SH-SY5Y (cell line): ENCODE data around the gene MRPL4.

Experiments used
- GATA2 ChIP-seq: IDR thresholded peaks from 2 replicates; pipeline ENCODE4 v1.6.1; 2011; ENCODE audit warnings: mild to moderate bottlenecking, low read depth, low read length
- GATA3 ChIP-seq: IDR thresholded peaks from 2 replicates; pipeline ENCODE4 v1.6.1; 2011; ENCODE audit warnings: low read depth, mild to moderate bottlenecking, low read length, moderate library complexity

The MRPL4 gene

DNA sequence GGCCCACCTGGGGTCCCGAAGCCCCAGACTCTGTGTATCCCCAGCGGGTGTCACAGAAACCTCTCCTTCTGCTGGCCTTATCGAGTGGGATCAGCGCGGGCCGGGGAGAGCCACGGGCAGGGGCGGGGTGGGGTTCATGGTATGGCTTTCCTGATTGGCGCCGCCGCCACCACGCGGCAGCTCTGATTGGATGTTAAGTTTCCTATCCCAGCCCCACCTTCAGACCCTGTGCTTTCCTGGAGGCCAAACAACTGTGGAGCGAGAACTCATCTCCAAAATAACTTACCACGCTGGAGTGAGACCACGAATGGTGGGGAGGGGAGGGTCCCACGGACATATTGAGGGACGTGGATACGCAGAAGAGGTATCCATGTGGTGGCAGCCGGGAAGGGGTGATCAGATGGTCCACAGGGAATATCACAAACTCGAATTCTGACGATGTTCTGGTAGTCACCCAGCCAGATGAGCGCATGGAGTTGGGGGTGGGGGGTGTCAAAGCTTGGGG lies 36.7 kb downstream of the MRPL4 start:
- no peak for TF ChIP-seq GATA3
- TF ChIP-seq GATA2: peak; percentile 63

DNA sequence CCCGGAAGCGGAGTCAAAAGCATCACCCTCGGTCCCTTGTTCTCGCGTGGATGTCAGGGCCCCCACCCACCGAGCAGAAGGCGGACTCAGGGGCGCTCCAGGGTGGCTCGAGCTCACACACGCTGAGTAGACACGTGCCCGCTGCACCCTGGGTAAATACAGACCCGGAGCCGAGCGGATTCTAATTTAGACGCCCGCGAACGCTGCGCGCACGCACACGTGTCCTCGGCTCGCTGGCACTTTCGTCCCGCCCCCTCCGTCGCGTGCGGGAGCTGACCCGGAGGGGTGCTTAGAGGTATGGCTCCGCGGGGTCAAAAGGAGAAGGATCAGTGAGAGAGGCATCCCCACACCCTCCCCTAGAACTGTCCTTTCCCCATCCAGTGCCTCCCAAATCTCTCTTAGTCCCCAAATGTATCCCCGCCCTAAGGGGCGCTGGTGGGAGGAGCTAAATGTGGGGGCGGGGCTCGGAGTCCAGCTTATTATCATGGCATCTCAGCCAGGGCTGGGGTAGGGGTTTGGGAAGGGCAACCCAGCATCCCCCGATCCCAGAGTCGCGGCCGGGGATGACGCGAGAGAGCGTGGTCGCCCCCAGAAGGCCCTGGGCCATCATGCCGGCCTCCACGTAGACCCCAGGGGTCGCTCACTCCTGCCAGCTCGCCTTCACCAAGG lies 37.3 kb downstream of the MRPL4 start:
- 0 out of 2 replicates have a peak, but pooled peaks have one; percentile 23 for TF ChIP-seq GATA2
- TF ChIP-seq GATA3: no peak

DNA sequence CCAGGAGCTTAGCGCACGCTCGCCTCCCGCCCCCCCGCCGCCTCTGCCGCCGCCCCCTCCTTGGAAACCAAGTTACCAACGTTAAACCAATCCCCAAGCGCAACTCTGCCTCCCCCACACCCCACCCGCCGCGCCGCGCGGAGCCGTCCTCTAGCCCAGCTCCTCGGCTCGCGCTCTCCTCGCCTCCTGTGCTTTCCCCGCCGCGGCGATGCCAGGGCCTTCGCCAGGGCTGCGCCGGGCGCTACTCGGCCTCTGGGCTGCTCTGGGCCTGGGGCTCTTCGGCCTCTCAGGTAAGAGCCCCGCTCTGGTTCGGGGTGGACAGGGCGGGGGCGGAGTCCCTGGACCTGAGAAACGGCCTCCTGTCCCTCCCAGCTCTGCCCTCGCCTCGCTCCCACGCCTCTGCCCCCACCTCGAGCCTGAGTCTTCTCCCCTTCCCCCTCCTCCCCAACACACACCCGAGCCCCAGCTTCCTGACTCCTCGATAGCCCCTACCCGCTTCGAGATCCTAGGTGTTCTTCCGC lies 37.9 kb downstream of the MRPL4 start, which contains the start of gene ICAM5:
ICAM5 (plus strand) TSS at position 117 of the 521 bp plus-strand sequence; CDS start at position 209, 92 bp downstream.
- TF ChIP-seq GATA3 (no peak), GATA2 (no peak)

DNA sequence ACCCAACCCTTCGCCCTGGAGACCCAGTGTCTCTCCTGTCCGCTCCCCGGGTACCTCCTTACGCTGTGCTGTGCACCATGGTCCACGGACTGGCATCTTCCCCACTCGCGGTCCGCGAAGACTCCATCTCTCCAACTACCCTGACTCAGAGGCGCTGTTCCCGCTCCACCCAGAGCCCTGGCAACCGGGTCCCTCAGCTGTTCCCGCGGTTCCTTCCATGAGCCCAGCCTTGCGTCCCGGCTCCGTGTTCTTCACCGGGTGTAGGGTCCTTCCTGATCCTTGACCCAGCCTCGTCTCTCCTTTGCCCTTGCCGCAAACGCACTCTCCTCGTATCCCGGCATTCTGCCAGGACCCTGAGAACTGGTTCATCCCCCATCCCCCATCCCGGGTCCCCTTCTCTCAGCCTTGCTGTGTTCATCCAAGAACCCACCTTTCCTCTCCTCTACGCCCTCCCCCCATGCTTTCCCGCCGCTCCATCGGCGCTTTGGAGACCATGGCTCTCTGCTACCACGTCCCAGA lies 38.4 kb downstream of the MRPL4 start:
- TF ChIP-seq GATA3 (no peak), GATA2 (no peak)

DNA sequence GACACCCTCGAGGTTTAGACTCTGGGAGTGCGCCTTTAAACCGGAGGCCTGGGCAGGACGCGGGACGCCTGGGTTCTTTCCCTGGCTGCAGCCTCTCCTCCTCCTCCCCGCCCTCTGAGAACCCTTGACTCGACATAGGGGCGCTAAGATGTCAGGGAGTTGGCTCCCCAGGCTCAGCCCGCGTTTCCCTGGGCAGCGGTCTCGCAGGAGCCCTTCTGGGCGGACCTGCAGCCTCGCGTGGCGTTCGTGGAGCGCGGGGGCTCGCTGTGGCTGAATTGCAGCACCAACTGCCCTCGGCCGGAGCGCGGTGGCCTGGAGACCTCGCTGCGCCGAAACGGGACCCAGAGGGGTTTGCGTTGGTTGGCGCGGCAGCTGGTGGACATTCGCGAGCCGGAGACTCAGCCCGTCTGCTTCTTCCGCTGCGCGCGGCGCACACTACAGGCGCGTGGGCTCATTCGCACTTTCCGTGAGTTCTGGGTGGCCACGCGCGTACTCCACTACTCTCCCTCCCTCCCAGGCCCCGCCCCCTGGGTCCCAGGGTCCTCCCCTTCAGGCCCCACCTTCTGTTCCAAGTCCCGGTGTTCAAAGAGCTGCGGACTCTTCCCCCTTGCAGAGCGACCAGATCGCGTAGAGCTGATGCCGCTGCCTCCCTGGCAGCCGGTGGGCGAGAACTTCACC lies 39.0 kb downstream of the MRPL4 start:
- no peak for TF ChIP-seq GATA2
- TF ChIP-seq GATA3: no peak

DNA sequence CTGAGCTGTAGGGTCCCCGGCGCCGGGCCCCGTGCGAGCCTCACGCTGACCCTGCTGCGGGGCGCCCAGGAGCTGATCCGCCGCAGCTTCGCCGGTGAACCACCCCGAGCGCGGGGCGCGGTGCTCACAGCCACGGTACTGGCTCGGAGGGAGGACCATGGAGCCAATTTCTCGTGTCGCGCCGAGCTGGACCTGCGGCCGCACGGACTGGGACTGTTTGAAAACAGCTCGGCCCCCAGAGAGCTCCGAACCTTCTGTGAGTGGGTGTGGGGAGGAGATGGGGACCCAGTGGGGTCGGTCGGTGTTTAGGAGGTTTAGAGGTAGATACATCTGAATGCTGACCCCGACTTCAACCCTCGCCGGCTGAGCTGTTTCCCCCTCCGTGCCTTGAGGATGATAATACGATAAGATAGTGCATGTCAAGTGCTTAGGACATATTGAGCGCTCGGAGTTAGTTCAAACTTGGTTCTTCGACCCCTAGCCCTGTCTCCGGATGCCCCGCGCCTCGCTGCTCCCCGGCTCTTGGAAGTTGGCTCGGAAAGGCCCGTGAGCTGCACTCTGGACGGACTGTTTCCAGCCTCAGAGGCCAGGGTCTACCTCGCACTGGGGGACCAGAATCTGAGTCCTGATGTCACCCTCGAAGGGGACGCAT lies 39.7 kb downstream of the MRPL4 start:
- TF ChIP-seq GATA2 (no peak), GATA3 (no peak)

DNA sequence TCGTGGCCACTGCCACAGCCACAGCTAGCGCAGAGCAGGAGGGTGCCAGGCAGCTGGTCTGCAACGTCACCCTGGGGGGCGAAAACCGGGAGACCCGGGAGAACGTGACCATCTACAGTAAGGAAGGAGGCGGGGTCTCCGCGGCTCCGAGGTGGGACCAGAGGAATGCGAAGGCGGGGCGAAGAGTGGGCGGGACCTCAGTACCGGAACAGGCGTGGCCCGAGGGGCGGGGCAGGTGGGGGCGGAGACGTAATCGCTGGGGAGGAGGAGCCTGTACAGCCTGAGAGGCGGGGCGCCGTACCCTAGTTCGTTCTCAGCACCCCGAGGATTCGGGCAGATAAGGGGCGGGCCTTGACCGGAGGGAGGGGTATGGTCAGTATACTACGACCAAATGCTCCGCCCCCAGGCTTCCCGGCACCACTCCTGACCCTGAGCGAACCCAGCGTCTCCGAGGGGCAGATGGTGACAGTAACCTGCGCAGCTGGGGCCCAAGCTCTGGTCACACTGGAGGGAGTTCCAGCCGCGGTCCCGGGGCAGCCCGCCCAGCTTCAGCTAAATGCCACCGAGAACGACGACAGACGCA lies 40.3 kb downstream of the MRPL4 start:
- TF ChIP-seq GATA2 (no peak), GATA3 (no peak)

DNA sequence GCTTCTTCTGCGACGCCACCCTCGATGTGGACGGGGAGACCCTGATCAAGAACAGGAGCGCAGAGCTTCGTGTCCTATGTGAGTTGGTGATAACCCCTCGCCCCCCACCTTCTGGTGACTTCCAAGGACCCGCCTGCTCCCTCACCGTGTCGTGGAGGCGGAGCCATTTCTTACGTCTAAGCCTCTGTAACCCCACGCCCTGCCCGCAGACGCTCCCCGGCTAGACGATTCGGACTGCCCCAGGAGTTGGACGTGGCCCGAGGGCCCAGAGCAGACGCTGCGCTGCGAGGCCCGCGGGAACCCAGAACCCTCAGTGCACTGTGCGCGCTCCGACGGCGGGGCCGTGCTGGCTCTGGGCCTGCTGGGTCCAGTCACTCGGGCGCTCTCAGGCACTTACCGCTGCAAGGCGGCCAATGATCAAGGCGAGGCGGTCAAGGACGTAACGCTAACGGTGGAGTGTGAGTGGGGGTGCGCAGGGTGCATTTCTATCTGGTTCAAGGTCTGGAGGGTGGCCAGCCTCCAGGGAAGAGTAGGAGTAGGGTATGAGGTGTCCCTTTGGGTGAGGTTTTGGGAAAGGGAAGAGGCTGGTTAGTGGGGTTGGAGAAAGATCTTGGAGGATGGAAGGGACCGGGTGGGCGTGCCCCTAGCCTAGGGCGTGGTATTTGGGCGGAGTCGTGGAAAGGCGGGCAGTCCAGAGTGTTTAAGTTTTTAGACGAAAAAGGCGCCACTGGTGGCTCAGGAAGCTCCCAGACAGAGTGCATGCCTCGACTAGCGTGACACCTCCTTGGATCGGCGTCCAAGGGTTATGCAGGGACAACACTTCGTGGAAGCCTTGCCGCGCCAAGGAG lies 41.0 kb downstream of the MRPL4 start:
- TF ChIP-seq GATA2: no peak

DNA sequence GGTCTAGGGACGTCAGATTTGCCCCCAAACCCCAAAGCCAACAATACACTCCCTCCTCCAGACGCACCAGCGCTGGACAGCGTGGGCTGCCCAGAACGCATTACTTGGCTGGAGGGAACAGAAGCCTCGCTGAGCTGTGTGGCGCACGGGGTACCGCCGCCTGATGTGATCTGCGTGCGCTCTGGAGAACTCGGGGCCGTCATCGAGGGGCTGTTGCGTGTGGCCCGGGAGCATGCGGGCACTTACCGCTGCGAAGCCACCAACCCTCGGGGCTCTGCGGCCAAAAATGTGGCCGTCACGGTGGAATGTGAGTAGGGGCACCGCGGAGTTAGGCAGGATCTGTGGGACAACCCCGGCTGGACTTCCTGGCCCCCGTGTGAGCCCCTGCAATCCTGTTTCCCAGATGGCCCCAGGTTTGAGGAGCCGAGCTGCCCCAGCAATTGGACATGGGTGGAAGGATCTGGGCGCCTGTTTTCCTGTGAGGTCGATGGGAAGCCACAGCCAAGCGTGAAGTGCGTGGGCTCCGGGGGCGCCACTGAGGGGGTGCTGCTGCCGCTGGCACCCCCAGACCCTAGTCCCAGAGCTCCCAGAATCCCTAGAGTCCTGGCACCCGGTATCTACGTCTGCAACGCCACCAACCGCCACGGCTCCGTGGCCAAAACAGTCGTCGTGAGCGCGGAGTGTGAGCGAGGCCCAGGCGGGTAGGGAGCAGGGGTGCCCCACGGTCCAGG lies 41.8 kb downstream of the MRPL4 start:
- TF ChIP-seq GATA3 (no peak), GATA2 (no peak)

DNA sequence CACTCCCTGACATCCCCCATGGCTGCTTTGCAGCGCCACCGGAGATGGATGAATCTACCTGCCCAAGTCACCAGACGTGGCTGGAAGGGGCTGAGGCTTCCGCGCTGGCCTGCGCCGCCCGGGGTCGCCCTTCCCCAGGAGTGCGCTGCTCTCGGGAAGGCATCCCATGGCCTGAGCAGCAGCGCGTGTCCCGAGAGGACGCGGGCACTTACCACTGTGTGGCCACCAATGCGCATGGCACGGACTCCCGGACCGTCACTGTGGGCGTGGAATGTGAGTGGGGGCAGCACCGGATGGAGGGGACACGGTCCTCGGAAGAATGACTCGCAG lies 42.3 kb downstream of the MRPL4 start:
- TF ChIP-seq GATA2: no peak
- no peak for TF ChIP-seq GATA3

DNA sequence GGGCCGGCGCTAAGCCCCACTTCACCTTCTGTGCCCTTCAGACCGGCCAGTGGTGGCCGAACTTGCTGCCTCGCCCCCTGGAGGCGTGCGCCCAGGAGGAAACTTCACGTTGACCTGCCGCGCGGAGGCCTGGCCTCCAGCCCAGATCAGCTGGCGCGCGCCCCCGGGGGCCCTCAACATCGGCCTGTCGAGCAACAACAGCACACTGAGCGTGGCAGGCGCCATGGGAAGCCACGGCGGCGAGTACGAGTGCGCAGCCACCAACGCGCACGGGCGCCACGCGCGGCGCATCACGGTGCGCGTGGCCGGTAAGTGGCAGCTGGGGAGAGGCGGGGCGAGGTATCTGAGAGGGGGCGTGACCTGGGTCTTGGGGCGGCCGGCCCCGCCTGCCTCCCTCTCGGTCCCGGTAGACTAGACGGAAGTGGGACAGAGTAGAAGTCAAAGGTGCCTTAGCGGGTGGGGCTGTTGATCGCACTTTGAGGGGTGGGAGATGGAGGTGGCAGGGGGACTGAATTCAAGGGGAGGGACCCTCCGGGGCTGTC lies 43.4 kb downstream of the MRPL4 start:
- TF ChIP-seq GATA3: no peak
- no peak for TF ChIP-seq GATA2

DNA sequence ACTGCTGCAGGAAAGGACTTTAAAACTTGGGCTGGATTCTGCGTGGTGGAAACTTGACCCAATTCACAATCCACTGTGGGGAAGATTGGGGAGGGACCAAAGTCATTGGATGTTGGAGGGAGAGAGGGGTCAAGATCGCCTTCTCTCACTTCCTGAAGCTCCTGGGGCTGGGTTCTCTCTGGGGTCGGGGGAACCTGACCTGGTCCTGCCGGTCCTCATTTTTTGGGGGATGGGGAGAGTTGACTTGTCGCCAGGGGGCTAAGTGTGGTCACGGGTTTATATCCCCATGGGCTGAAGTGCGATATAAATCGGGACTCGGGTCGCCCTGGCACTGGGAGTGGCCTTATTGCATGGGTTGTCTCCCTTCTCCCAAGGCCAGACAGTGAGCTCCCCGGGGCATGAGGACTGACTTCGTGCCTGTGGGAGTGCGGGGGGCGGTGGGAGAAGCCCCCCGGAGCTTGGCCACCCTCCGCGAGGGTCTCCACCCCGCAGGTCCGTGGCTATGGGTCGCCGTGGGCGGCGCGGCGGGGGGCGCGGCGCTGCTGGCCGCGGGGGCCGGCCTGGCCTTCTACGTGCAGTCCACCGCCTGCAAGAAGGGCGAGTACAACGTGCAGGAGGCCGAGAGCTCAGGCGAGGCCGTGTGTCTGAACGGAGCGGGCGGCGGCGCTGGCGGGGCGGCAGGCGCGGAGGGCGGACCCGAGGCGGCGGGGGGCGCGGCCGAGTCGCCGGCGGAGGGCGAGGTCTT lies 44.0 kb downstream of the MRPL4 start:
- TF ChIP-seq GATA3 (no peak), GATA2 (no peak)
